ENCODE data around the gene EXOC4.

GRCh38 chr7:133625046-133625445, 372.2 kb downstream of the EXOC4 start:
- TF ChIP-seq POLR2A (IDR thresholded peaks at IDR 0.05): no peak
- no peak for TF ChIP-seq CTCF (IDR thresholded peaks at IDR 0.05)
